BJ (cell line): ENCODE results near the gene TOMM40. TPM values are rescaled to one million over a fixed set of nuclear protein-coding genes. Genes with fewer than 3 reads are reported as not detected.

Source experiments
- CTCF ChIA-PET: fragments of 350-600 bp; formaldehyde crosslinking; extraction: SDS; loops from one replicate; lab custom pipeline; 2021; ENCODE audit warnings: antibody characterized with exemption, inconsistent platforms; lab: Yijun Ruan, JAX
- POLR2A ChIA-PET: fragments of 300-600 bp; sonication (Branson Sonifier 250); formaldehyde crosslinking; extraction: SDS; loops from one replicate; lab custom pipeline; 2021; ENCODE audit warnings: antibody characterized with exemption; lab: Charles Lee
- DNase-seq: peaks from one replicate; pipeline ENCODE4 v3.0.0-alpha.2; 2011; ENCODE audit warnings: low read depth
- H3K27me3 ChIP-seq: 2 replicates; pipeline ENCODE4 v1.6.0; 2011; ENCODE audit warnings: low read length; ENCODE audit not compliant: control insufficient read depth, insufficient read depth
- H3K36me3 ChIP-seq: 2 replicates; pipeline ENCODE4 v1.5.1; 2011; ENCODE audit warnings: low read length; ENCODE audit not compliant: control insufficient read depth, insufficient read depth
- H3K4me3 ChIP-seq: 2 replicates; pipeline ENCODE4 v1.5.1; 2011; ENCODE audit warnings: low read depth, mild to moderate bottlenecking, control low read depth, low read length
- CTCF ChIP-seq: IDR thresholded peaks from 2 replicates; pipeline ENCODE4 v1.5.1; 2011; ENCODE audit warnings: low read depth, mild to moderate bottlenecking, control low read depth, inconsistent platforms, low read length, moderate library complexity; ENCODE audit not compliant: insufficient read depth
- polyA plus RNA-seq: library from polyadenylated mRNA; depleted of rRNA; stranded (reverse); fragments of >200 nt; gene quantifications from 2 replicates; pipeline ENCODE4 v1.2.3, GENCODE V29; 2011; rRNA removed

TOMM40 gene
- polyA plus RNA-seq, 1 experiment = 46.8 TPM

GRCh38 chr19:44948763-44949374 is 57.8 kb downstream of the TOMM40 start:
- peaks cover 2% of the 10 kb centered on the region; the same call in 1 of the 2 replicates for H3K36me3 ChIP-seq
- ChIA-PET POLR2A (no interaction called here), CTCF (interaction anchor here (1.1 to 12.3 kb wide), 3 partner anchors 23 to 53 kb away, joined by 3 to 151 read pairs (median 5); partner anchors contain the start of gene APOE)
- TF ChIP-seq CTCF = no peak
- DNase-seq = no peak
- H3K4me3 ChIP-seq = no peak overlapping the region
- no peaks in the 10 kb centered on the region for H3K27me3 ChIP-seq

- POLR2A ChIA-PET = no interaction called here
- Histone ChIP-seq H3K36me3 (peaks cover 2% of the 10 kb centered on the region; the same call in 1 of the 2 replicates), H3K27me3 (no peaks in the 10 kb centered on the region), H3K4me3 (no peak overlapping the region)
- TF ChIP-seq CTCF = no peak
- DNase-seq = no peak
- CTCF ChIA-PET = interaction anchor here (1.6 to 12.3 kb wide), 2 partner anchors 24 to 45 kb away, joined by 5 to 151 read pairs; partner anchors contain the start of gene APOE
These were observed 58.5 kb downstream of the TOMM40 start for GRCh38 chr19:44949550-44949949.

- ChIA-PET CTCF (interaction anchor here (0.7 to 12.3 kb wide), 15 partner anchors 8 to 291 kb away, joined by 3 to 151 read pairs (median 4); partner anchors contain the start of gene APOE), POLR2A (interaction anchor here (0.6 kb wide), 1 partner anchor 37 kb away, joined by 3 read pairs; no protein-coding TSS in a partner anchor)
- no peak for DNase-seq
- Histone ChIP-seq H3K36me3 (peaks cover 2% of the 10 kb centered on the region; the same call in 1 of the 2 replicates), H3K27me3 (no peaks in the 10 kb centered on the region), H3K4me3 (no peak overlapping the region)
- peak; percentile 83 for TF ChIP-seq CTCF
These were observed 60.4 kb downstream of the TOMM40 start for GRCh38 chr19:44951179-44952159.

Other genes with a start within 250 kb of the TOMM40 start
- 84.4 and 129 TPM in 2 replicates for gene PVR, start 247.3 kb upstream of the TOMM40 start, polyA plus RNA-seq
- 6.1 and 8.9 TPM in 2 replicates for gene CEACAM19, start 219.8 kb upstream of the TOMM40 start, polyA plus RNA-seq
- not detected in 2 replicates for gene CEACAM16, start 192.1 kb upstream of the TOMM40 start, polyA plus RNA-seq
- gene BCL3, start 142.5 kb upstream of the TOMM40 start, polyA plus RNA-seq = 5.0 and 9.1 TPM in 2 replicates
- not detected in 2 replicates for gene CBLC, start 113.4 kb upstream of the TOMM40 start, polyA plus RNA-seq
- 4.7 and 8.9 TPM in 2 replicates for gene BCAM, start 82.2 kb upstream of the TOMM40 start, polyA plus RNA-seq
- 80.6 and 107 TPM in 2 replicates for gene NECTIN2, start 45.0 kb upstream of the TOMM40 start, polyA plus RNA-seq
- 2.8 and 3.6 TPM in 2 replicates for gene APOE, start 14.5 kb downstream of the TOMM40 start, polyA plus RNA-seq
- gene APOC1, start 23.4 kb downstream of the TOMM40 start, polyA plus RNA-seq = 3.8 and 4.9 TPM in 2 replicates
- gene APOC4, start 51.0 kb downstream of the TOMM40 start, polyA plus RNA-seq = not detected in 2 replicates
- not detected in 2 replicates for gene APOC2, start 54.8 kb downstream of the TOMM40 start, polyA plus RNA-seq
- gene CLPTM1, start 64.1 kb downstream of the TOMM40 start, polyA plus RNA-seq = 65.2 and 127 TPM in 2 replicates
- gene RELB, start 110.2 kb downstream of the TOMM40 start, polyA plus RNA-seq = 6.7 and 11.6 TPM in 2 replicates
- 13.6 and 15.9 TPM in 2 replicates for gene CLASRP, start 147.8 kb downstream of the TOMM40 start, polyA plus RNA-seq
- gene ZNF296, start 185.2 kb downstream of the TOMM40 start, polyA plus RNA-seq = 0.09 TPM in 1 of 2 replicates, not detected in the other
- gene GEMIN7, start 188.0 kb downstream of the TOMM40 start, polyA plus RNA-seq = 17.0 and 25.0 TPM in 2 replicates
- gene PPP1R37, start 201.9 kb downstream of the TOMM40 start, polyA plus RNA-seq = 10.8 and 16.1 TPM in 2 replicates